GM12875 (cell line): ENCODE data around the gene GAB1.

Experiments
- H3K4me3 ChIP-seq: one replicate; pipeline ENCODE4 v1.5.1; 2011; ENCODE audit warnings: low read depth, low read length, control low read depth
- TF ChIP-seq, protein P1 (sequence below): IDR thresholded peaks from 2 replicates; pipeline ENCODE4 v1.5.1; 2011; ENCODE audit warnings: low read depth, mild to moderate bottlenecking, control low read depth, inconsistent platforms, low read length, moderate library complexity, borderline replicate concordance; ENCODE audit not compliant: insufficient read depth

Gene GAB1

DNA sequence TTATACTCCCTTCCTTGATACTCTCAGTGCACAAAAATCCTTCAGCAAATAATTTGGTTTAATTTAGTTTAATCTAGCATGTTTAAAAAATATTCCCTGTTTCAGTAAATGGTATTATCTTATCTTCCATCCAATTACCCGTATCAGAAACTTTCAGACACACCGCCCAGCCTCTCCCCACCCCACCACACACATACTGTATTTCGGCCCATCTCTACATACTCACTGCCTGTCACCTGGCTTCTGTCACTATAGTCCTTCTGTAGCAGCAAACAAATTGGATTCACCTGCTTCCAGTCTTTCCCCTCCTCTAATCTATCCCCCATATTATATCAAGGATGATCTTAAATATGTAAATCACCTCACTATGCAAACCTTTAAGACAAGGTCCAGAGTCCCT, 24.8 kb upstream of the GAB1 start:
- TF ChIP-seq, protein P1, sequence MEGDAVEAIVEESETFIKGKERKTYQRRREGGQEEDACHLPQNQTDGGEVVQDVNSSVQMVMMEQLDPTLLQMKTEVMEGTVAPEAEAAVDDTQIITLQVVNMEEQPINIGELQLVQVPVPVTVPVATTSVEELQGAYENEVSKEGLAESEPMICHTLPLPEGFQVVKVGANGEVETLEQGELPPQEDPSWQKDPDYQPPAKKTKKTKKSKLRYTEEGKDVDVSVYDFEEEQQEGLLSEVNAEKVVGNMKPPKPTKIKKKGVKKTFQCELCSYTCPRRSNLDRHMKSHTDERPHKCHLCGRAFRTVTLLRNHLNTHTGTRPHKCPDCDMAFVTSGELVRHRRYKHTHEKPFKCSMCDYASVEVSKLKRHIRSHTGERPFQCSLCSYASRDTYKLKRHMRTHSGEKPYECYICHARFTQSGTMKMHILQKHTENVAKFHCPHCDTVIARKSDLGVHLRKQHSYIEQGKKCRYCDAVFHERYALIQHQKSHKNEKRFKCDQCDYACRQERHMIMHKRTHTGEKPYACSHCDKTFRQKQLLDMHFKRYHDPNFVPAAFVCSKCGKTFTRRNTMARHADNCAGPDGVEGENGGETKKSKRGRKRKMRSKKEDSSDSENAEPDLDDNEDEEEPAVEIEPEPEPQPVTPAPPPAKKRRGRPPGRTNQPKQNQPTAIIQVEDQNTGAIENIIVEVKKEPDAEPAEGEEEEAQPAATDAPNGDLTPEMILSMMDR = no peak

DNA sequence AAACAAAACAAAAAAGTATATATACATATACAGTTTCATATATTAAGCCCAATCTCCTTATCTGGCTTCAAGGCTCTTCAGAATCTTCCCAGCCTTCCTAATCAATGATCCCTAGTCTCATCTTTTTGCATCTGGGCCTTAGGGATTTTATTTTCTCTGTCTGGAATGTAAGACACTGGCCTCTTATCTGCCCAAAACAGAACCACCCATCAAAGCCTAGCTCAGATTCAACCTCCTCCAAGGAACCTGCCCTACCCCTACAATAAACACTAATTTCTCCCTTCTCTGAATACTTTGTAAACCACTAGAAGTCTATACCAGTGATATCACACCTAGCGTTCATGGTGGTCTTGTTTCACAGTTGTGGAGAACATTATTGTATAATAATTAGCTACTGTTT, 23.2 kb upstream of the GAB1 start:
- TF ChIP-seq, protein P1 = no peak
- H3K4me3 ChIP-seq = no peak overlapping the region

More for the DNA sequence above, 24.8 kb upstream of the GAB1 start:
- no peak overlapping the region for H3K4me3 ChIP-seq

DNA sequence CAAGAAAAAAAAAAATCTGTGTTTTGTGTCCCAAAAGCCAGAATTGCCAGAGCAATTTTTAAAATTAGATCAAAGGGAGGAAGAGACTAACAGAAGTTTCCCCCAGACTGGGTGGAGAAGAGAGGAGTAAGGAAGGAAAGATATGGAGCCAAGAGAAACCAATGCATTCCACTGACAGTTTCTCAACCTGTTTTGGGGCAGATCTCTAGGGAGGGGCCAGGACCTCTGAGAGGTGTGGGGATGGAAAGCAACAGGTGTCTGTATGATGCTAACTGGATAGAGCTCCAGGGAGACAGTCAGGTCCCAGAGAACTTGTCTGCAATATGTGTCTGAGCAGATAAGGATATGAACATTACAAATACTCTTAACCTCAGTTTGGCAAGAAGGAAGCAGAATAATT, 22.7 kb upstream of the GAB1 start:
- H3K4me3 ChIP-seq = no peak overlapping the region
- TF ChIP-seq, protein P1 = no peak

DNA sequence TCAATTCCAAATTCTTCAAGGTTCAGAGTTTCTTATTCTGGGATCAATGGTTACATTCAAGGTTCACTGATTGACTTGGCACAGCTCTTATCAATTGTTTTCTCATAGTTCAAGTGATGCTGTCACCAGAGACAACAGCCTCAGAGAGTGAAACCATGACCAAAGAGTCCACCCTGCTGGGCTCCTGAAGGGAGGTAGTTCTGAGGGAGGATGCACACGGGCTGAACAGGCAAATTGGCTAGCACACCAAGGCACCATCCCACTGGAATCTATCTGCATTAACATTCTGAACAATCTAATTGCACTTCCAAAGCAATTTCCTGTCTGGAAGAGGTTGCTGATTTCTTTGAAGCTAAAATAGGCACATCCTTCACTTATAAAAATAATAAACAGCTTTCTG, 16.6 kb upstream of the GAB1 start:
- no peak overlapping the region for H3K4me3 ChIP-seq
- TF ChIP-seq, protein P1 = no peak

DNA sequence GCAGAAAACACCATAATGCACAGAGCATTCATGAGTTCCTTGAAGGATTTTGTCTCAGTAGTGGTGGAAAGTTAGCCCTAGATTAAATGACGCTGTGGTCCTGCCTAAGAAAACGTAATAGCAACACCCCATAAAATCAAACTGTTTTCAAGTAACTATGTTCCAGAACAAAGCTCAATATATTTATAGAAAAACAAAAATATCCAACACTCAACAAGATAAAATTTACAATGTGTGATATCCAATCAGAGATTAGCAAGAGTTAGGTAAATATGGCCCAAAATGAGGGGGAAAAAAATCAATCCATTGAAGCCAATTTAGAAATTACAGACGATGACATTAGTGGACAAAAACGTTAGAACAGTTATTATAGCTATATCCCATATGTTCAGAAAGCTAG, 9.9 kb upstream of the GAB1 start:
- TF ChIP-seq, protein P1 = no peak
- H3K4me3 ChIP-seq = no peak overlapping the region

DNA sequence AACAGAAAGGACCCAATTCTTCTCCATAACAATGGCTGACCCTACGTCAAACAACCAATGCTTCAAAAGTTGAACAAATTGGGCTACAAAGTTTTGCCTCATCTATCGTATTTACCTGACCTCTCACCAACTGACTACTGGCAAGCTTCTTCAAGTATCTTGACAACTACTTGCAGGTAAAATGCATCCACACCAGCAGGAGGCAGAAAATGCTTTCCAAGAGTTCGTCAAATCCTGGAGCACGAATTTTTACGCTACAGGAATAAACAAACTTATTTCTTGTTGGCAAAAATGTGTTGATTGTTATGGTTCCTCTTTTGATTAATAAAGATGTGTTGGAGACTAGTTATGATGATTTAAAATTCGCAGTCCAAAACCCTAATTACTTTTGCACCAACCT, 6.7 kb upstream of the GAB1 start:
- TF ChIP-seq, protein P1 = no peak
- no peak overlapping the region for H3K4me3 ChIP-seq

DNA sequence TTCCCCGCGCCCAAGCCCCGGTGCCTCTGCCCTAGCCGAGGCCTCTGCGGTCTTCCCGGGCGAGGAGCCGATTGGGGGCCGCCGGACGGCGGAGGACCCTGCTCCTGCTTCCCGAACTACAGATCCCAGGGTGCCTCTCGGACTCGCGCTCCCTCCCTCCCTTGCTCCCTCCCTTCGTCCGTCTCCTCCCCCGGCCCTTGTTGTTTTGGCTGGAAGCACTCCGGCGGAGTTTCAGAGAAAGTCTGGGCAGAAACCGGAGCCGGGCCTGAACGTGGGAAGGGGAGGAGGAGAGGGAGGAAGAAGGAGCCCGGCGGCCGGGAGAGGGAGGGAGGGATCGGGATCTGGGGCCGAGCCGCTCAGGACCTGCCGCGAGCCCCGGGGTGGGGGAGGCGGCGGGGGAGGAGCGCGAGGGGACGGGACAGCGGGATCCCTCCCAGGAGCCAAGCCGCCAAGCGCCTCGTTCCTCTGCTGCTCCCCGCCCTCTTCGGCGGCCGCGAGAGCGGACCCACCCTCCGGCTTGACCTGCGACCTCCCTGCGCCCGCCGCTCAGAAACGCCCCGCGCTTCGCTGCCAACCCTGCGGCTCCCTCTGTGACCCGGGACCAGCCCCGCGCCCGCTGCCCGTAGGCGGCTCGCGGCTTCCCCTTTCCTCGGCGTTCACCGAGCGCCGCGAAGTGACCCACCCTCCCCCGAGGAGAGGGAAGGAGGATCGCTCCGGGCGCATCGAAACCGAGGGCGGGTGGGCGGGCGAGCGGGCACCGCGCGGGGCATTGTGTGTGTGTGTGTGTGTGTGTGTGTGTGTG, 496 bp upstream of the GAB1 start:
- peak overlapping the region; percentile 93 for H3K4me3 ChIP-seq
- TF ChIP-seq, protein P1 = no peak
